NOMO-1 (cell line): Measurements from ENCODE around the gene DHRS9.
A peak's percentile ranks its signal among the peaks of the same experiment; 100 is the strongest.
"Not testable (repeated sequence)": the region's sequence is repeated elsewhere in the genome, so short reads cannot be mapped to it uniquely, and the experiment has no call there.

Experiments used
- DNase-seq, 2 experiments: peaks; one replicate each; lab custom pipeline; 2025; ENCODE audit not compliant: unreplicated experiment in 2 of 2; lab: John Stamatoyannopoulos, UW

DHRS9 gene

GRCh38 chr2:169131587-169132512, 62.5 kb downstream of the DHRS9 start:
- peak; percentile 42 to 74 for DNase-seq

- DNase-seq = not testable (repeated sequence)
Measured at GRCh38 chr2:169134272-169134671, 64.9 kb downstream of the DHRS9 start.

GRCh38 chr2:169136428-169136827, 67.1 kb downstream of the DHRS9 start:
- DNase-seq = not testable (repeated sequence)

GRCh38 chr2:169136885-169137534, 67.6 kb downstream of the DHRS9 start:
- DNase-seq = no peak

- DNase-seq = no peak
Measured at GRCh38 chr2:169137924-169138323, 68.6 kb downstream of the DHRS9 start.

GRCh38 chr2:169139145-169139544, 69.8 kb downstream of the DHRS9 start:
- DNase-seq = no peak

- no peak for DNase-seq
Measured at GRCh38 chr2:169139993-169140767, 70.8 kb downstream of the DHRS9 start.

- peak; percentile 13 to 69 for DNase-seq
Measured at GRCh38 chr2:169141713-169142352, 72.5 kb downstream of the DHRS9 start.

- peak; percentile 30 to 53 for DNase-seq
Measured at GRCh38 chr2:169143998-169144397, 74.6 kb downstream of the DHRS9 start.
